Raji (cell line): ENCODE measurements around the gene RACK1.

Experiments
- POLR2A ChIP-seq: IDR thresholded peaks from 2 replicates; pipeline ENCODE4 v1.6.1; 2011; ENCODE audit warnings: low read depth, low read length, control low read depth; ENCODE audit not compliant: insufficient read depth

RACK1 gene

GRCh38 chr5:181243564-181244343, at the start of gene RACK1:
RACK1 (minus strand) TSS chr5:181243906; CDS start chr5:181243800, 106 bp downstream.
- peak; percentile 99 for TF ChIP-seq POLR2A

DNA sequence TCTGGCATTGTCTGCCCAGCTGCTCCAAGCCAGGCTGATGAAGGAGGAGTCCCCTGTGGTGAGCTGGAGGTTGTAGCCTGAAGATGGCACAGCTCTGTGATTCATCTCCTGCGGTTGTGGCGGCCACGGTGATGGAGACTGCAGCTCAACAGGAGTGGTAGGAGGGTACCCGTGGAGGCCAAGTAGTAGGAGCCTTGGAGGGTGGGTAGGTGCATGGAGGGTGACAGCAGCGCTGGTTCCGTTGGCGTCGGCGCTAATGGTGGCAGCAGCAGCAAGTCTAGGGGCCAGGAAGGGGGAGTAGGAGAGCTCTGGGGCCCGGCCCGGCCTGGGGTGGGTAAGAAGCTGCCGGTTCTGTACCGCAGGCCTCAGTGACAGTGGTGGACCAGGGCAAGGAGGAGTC, 39.6 kb upstream of the RACK1 start:
- no peak for TF ChIP-seq POLR2A

GRCh38 chr5:181282874-181283273, 39.2 kb upstream of the RACK1 start:
- TF ChIP-seq POLR2A = no peak

- TF ChIP-seq POLR2A = no peak
These were observed 38.2 kb upstream of the RACK1 start for GRCh38 chr5:181281984-181282316.

GRCh38 chr5:181281077-181281983, 37.6 kb upstream of the RACK1 start:
- TF ChIP-seq POLR2A = no peak

GRCh38 chr5:181280251-181280762, 36.6 kb upstream of the RACK1 start:
- no peak for TF ChIP-seq POLR2A

GRCh38 chr5:181271081-181271480, 27.4 kb upstream of the RACK1 start:
- no peak for TF ChIP-seq POLR2A

- TF ChIP-seq POLR2A = no peak
These were observed 21.5 kb upstream of the RACK1 start for GRCh38 chr5:181265092-181265671.

DNA sequence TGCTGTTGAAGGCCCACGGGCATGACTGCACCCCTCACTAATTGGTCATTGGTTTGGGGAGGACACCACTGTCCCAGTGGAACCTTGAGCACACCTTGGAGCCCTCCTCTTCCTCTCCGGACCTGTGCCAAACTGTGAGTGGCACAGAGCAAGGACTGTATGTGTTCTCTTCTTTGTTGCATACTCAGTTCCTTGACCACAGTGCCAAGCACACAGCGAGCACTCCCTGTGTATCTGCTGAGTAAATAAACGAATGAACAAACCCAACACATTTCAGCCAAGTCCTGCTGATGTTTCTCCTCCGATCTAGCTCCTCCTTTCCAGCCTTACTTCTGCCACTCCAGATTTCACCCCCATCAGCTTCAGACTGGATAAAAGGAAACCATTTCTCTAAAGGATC, 19.9 kb upstream of the RACK1 start:
- no peak for TF ChIP-seq POLR2A

- peak; percentile 87 for TF ChIP-seq POLR2A
These were observed 17.8 kb upstream of the RACK1 start for GRCh38 chr5:181261320-181262049.

DNA sequence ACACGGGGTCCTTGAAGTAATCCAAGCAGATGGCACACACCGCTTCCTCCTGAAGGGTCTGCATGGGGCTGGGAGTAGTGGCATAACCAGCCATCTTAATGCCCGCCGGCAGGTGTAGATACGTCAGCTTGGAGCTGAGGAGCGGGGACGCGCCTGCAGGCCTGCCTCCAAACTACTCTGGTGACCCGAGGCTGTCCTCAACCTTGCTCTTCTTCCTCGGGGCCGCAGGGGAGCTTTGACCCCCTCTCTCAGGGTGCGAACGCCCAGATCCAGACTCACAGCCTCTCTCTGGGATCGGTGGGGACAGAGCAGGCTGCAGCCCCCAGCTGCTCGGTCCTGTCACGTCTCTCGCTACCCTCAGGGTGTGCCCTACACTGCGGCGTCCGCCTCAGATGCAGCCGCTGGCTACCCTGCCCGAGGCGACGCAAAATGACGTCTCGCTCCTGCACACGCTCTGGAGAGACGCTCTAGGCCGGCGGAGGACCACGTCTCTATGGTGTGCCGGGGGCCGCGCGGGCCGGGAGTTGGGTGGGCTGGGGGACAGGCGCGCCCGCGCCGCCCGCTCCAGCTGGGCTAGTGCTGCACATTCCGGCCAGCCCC, 17.1 kb upstream of the RACK1 start, which contains the start of gene TRIM52:
Gene TRIM52 (minus strand): TSS at position 424 of the 600 bp plus-strand sequence. CDS start 330 bp downstream, at position 94.
- TF ChIP-seq POLR2A = peak; percentile 99

- no peak for TF ChIP-seq POLR2A
These were observed 16.4 kb upstream of the RACK1 start for GRCh38 chr5:181259974-181260719.

DNA sequence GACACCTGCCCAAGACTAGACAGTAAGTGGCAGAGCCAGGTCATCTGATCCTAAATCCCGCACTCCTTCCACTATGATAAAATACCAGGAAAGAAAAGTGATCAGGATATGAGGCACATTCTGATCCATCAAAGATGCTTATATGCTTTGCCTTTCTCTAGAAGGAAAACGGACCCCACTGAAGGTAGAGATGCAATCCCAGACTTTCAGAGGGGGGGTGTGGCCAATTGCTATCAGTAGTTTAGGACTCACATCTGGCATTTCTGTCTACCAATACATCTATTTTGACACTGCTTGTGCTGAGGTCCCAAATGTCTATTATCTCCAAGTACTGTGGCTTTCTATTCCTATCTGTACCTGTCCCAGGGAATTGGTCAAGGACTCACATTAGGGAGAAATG, 15.6 kb upstream of the RACK1 start:
- TF ChIP-seq POLR2A = no peak

DNA sequence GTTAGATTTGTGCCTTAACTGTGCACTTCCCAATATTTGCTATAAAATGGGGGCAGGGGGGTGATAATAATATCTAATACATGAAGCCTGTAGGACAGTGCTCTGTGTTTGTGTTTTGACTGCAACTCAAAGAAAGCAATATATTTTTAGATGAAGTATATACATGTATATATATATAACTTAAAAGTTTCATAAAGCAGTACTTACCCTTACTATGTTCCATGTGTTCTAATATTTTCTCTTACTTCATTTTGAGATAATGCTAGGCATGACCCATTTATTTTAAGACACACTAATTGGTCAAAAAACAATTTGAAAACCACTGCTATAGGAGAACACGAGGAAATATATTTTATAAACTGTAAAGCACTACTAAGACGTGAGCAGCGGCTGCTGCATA, 14.9 kb upstream of the RACK1 start:
- no peak for TF ChIP-seq POLR2A
